ENCODE data around the gene GPANK1.

GPANK1 gene

GRCh38 chr6:31661262-31662123 is 3.3 kb downstream of the GPANK1 start:
- FAIRE-seq, result no peak

DNA sequence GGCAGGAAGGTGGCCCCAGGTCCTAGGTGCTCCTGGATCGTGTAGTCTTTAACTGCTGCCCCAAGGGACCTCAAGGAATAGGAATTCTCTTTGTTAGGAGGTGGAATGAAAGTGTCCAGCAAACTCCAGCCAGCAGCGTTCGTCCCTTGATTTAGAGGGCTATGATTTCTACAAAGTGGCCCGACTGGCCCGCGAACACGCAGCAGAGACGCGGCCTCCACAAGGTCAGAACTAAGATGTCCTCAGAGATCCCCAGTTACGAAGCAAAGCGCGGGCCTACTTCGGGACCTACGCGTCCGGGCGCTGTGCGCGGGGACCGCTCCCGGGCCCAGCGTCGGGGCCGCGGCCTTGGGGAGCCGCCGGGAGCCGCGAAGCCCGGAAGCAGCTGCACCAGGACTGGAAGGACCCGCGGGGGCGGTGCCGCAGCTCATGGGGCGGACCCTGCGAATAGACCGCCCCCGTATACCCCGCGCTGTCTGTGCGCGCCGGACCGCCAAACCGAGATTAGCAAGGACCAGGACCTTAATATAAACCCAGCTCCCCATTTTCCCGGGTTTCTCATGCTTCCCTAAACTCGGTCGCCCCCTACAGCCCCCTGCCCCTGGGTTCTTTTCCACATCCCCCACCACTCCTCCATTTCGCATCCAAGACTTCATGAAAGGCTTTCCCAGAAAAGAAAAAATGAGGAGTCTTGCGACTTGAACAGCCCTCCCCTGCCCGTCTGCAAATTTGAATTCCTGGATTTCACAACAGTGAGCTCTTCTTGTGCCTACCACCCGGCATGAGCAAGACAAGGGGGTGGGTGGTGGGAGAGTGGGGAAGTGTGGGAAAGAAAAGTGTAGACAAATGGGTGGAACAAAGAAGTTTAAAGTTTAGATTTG is 4.2 kb downstream of the GPANK1 start, which contains the start of gene C6orf47:
C6orf47 (minus strand) TSS at position 398 of the 881 bp plus-strand sequence. CDS start 831 bp downstream, outside the sequence.
- FAIRE-seq, result no peak

- no peak for FAIRE-seq
These were observed 5.0 kb downstream of the GPANK1 start for GRCh38 chr6:31659649-31660380.

GRCh38 chr6:31658983-31659648 is 5.7 kb downstream of the GPANK1 start:
- FAIRE-seq, result no peak

DNA sequence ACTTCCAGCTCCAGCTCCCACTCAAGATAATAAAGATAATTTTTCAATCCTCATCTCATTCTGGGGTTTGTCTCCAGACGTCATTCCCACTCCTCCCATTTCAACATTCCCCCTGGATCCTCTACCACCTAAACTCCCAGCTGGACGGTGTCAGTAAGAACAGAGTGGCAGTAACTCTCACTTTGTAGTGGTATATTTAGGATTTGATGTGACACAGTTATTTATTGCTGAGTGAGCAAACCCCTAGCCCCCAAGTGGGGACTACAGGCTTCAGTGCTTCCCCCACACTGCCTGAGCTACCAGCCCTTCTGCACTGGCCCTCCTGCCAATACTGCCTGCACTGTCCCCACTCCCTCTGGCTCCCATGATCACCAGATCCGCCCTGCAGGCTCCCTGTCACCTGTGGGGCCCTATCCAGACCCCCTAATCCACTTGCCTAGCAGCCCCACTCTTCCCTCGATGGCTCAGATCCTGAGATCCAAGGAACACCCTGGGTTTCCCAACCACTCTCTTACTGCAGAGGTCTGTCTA is 6.6 kb downstream of the GPANK1 start:
- no peak for FAIRE-seq

GRCh38 chr6:31657406-31658157 is 7.2 kb downstream of the GPANK1 start:
- FAIRE-seq, result no peak

GRCh38 chr6:31655349-31656237 is 9.2 kb downstream of the GPANK1 start, which contains the start of gene APOM:
Gene APOM, plus strand, starts transcription at chr6:31655894. Its CDS starts 73 bp downstream, at chr6:31655967.
- FAIRE-seq, result no peak

GRCh38 chr6:31654574-31655348 is 10.0 kb downstream of the GPANK1 start:
- FAIRE-seq, result no peak

DNA sequence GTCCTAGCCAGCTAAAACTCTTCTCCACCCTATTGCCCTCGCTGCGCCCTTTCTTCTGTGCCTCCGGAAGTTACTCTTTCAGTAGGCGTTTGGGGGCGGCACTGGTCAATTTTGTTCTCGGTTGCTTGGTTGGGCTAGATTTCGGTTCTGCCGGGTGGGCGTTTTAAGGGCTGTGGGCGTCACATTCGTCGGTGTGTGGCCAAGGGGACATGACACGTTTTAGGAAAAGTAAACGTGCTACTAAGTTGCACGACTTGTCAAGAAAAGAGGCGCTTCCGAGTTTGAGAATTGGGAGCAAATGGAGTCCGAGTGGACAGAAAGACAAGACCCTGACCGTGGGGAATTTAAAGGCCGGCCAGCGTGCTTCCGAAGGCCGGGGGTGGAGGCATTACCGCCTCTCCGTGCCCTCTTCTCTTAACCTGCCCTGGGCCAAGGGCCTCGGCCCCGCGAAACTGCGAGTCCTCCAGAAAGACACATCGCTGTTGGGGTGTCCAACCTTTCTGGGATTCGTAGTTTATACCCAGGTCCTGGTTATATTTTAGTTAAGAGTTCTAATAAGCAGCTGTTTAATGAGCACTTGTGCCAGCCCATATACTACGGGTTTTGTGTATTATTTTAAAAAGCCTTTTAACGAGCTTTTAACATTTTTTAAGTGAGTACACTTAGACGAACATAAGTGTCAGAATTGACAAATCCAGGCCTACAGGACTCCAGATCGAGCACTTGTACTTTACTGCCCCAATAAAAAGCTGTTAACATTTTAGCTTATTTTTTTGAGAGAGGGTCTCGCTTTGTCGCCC is 11.7 kb downstream of the GPANK1 start:
- FAIRE-seq, result peak; percentile 78

DNA sequence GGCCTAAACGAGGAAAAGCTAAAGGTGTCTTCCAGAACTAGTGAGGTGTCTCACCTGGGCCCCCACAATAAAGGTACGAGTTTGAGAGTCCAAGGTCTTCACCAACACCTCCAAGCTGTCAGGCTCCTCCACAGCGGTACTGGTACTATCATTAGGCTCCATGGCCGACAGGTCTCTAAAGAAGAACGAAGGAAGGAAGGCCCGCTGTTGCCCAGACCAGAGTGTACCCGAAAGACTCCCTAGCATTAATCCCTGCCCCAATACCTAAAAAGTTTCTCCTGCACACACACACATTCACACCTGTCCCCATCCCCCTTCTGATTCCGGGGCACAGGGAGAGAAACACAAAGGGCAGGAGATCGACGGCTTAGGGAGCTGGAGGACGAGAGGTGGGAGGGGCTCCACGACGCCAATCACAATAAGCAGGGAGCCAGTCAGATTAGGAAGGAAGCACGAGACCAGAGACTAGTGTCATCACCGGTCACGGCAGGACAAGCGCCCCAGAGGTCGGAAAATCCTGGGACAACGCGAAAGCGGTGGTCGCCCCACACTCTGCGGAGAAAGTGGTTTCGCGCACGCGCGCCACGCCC is 13.1 kb downstream of the GPANK1 start:
- FAIRE-seq, result no peak

DNA sequence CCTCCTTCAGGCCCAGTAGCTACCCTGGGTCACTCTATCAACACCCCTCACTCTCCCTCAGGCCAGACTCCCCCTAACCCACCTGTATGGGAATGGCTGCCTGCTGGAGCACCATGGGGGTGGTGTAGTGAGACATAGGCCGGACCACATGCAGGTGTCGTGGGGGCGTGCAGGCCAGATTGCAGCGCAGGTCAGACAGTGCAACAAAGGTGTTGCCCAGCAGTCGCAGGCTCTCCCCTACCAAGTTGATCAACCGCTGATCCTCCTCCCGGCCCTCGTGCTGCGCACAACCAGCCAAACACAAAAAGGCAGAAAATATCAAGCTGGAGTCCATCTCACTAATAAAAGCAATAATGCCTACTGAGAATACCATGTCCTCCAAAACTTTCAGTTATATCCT is 19.5 kb downstream of the GPANK1 start:
- FAIRE-seq, result no peak

DNA sequence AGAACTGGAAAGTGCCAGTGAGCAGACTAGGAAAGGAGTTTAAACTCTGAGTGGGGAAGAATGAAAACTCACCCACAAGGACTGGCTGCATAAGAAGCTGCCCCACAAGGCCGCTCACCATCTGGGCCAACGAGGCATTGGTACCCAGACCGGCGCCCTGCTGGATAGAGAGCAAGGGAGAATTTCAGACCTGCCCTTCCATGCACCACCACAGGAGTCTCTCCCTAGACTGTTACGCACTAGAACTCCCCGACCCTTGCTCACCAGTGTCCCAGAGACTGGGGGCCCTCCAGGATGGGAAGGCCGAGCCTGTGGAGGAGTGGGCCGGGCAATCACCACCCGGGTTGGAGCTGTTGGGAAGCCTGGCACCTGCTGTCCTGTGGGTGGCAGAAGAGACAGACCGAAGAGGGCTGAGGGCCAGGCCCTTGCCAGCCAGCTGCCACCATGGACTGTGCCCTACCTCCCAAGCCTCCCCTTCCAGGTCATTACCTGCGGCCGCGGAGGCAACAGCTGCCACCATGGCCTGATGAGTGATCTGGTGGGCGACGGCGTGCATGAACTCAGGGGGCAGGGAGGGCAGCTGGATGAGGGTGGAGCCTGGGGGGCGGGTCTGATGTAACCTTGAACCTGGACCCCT is 20.9 kb downstream of the GPANK1 start:
- FAIRE-seq, result no peak

DNA sequence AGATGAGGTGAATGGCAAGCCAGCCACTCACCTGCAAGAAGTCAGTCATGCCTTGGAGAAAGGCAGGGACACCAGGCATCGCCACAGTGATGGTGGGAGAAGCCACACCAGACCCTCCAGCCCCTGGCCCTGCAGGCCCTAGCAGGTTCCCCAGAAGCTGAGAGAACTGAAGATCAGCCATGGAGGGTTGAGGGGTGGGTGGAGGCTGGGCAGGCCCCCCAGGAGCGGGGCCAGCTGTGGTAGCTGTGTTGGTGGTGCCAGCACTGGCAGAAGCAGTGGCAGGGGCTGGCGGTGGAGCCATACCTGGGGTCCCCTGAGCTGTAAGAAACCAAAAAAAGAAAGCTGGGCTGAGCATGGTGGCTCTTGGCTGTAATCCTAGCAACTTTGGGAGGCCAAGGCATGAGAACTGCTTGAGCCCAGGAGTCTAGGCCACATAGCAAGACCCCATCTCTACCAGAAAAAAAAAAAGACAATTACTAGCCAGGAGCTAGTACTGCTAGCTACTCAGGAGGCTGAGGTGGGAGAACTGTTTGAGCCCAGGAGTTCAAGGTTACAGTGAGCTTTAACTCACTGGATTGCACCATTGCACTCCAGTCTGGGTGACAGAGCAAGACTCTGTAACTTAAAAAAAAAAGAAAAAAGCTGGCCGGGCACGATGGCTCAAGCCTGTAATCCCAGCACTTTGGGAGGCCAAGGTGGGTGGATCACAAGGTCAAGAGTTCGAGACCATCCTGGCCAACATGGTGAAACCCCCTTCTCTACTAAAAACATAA is 21.8 kb downstream of the GPANK1 start:
- FAIRE-seq, result no peak

- no peak for FAIRE-seq
These were observed 23.4 kb downstream of the GPANK1 start for GRCh38 chr6:31641370-31641769.

DNA sequence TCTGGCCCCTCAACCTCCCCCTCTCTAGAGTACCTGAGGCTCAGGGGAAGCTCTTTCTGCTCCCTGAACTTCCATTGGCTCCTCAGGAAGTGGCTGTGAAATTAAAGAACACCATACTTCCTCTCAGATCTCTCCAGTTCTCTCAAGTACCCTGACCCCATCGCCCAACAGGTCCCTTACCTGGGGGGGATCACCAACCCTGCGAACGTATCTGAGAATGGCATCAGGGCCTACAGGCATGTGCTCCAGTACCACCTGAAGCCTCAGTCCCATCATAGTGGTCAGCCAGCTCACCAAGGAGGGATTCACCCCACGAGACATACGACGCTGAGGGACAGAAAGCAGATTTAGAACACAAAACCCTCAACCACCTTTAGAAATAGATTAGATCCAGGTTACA is 24.2 kb downstream of the GPANK1 start:
- no peak for FAIRE-seq

DNA sequence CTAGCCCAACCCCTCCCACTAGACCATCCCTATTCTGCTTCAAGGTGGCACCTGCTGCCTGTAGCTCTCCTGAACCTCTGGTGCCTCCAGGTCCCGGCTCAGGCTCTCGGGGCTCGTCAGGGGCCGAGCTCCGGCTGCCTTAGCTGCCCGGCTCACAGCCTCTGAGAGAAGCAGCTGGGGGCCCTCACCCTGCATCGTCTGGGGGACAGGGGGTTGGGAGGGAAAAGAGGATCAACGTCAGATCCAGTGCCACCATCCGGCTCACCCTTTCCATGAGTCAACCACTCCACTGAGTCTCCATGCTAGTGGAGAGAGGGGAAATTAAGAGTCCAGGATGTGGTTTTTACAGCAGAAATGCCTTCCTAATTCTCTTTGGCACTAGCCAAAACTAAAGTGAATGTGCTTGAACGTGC is 25.3 kb downstream of the GPANK1 start:
- no peak for FAIRE-seq

DNA sequence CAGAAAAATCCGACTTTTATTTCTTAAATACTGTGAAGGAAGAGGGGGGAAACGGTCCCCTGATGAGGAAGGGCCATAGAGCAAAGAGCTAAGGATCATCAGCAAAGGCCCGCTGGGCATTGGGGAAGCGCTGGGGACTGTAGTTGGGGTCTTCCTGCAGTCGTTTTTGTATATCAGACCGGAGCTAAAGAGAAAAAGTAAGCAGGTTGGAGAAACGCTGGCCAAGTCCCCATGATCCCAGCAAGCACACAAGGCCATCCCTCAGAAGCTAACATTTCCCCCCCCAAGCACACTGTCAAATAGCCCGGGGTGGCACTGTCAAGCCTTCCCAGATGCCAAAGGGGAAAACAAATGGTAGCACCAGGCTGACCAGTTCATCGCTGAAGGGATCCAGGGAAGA is 25.8 kb downstream of the GPANK1 start:
- FAIRE-seq, result no peak

Measured in A204.1 (cell line).